Activated naive CD8-positive, alpha-beta T cell (primary cell): ENCODE data around the gene RASSF7.
"Not testable (repeated sequence)": the region's sequence is repeated elsewhere in the genome, so short reads cannot be mapped to it uniquely, and the experiment has no call there.

ENCODE experiments used
- H3K27ac Mint-ChIP-seq: one replicate; pipeline ENCODE4 v1.8.0; 2021; ENCODE audit warnings: mixed read lengths
- H3K27me3 Mint-ChIP-seq: one replicate; pipeline ENCODE4 v1.8.0; 2021; ENCODE audit warnings: mixed read lengths
- H3K36me3 Mint-ChIP-seq: one replicate; pipeline ENCODE4 v1.8.0; 2021; ENCODE audit warnings: mixed read lengths
- H3K4me1 Mint-ChIP-seq: one replicate; pipeline ENCODE4 v1.8.0; 2021; ENCODE audit warnings: low read depth, mixed read lengths
- H3K4me3 Mint-ChIP-seq: one replicate; pipeline ENCODE4 v1.8.0; 2021; ENCODE audit warnings: mild to moderate bottlenecking, mixed read lengths
- H3K9me3 Mint-ChIP-seq: one replicate; pipeline ENCODE4 v1.8.0; 2021; ENCODE audit warnings: low read depth, mixed read lengths

Gene RASSF7

DNA sequence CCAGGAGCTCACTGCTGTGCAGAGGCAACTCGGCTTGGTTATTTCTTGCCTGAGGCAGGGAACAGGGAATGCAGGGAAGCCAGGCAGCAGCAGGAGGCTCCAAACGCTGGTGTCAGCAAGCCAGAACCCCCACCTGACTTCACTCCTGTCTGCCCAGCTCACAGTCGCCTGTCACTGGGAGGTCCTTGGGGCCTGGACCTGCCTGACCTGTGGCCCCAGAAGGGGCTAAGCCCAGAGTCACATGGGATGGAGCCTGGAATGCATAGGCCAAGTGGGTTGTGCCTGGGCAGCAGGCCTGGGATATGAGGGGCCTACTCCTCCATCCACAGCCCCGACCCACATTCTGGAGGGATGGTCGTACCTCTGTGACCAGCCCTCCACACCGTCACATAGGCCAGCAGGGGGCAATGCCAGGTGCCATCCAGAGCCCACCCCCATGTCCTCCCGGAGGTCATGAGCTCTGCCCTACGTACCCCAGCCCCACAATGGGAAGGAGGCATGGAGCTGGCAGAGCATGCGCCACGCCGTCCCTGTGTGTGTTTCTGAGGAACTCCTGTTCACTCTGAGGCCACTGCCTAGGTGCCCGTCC lies 5.2 kb downstream of the RASSF7 start:
- Mint-ChIP-seq H3K27me3 (no peaks in the 10 kb centered on the region), H3K9me3 (no peaks in the 10 kb centered on the region), H3K4me1 (peaks cover 7% of the 10 kb centered on the region), H3K36me3 (no peaks in the 10 kb centered on the region), H3K27ac (no peak overlapping the region), H3K4me3 (no peak overlapping the region)

DNA sequence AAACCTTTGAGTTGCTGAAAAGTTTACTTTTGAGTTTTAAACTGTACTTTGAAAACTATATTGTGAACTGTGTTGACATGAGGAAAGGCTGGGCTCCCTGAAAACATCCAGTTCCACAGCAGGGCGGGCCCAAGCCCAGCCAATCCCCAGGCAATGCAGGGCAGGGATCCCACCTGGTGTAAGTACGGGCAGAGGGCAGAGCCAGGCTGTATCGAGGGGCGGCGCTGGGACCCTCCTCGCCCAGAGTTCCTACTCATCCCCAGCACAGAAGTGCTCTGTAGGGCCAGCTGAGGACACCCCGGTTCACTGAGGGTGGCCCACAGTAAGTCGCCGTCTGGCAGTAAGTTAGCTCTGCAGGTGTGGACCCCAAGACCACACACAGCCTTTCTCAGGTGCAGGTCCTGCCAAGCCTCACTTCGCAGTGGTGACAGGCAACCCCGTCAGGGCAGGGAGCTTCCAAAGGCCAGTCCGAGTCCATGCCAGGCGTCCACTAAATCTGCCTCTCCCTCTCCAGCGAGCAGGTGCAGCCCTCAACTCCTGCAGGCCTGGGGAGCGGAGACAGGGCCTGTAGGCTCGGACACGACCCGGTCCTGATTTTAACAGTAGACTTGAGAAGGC lies 6.3 kb downstream of the RASSF7 start:
- Mint-ChIP-seq H3K9me3 (no peaks in the 10 kb centered on the region), H3K27ac (no peak overlapping the region), H3K27me3 (no peaks in the 10 kb centered on the region)

DNA sequence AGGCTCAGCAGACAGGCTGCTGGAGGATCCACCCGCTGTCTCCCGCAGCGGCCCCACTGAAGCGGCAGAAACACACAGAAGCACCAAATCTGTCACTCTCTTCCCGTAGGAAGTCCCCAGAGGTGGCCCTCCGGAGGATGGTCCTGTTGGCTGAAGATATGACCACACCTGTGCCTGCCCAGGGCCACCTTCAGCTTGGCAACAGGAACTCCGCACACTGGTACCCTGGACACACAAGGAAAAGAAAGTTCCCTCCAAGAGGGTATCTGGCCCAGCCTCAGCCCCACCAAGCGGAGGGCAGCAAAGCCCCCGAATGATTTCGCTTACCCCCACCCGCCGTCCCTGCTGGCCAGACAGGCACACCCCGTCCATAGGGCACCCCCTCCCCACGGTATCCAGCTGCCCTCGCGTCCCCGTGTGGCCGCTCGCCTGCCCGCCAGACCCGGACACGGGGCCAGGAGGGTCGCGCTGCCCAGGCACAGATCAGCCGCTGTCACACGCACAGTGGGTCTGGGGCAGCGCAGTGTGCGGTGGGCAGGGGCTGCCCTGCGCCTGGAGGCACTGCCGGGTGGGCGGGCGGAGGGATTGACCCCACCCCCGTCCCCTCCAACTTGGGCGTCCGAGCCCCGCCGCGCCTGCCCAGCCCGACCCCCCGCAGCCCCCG lies 7.0 kb downstream of the RASSF7 start:
- Mint-ChIP-seq H3K27ac (no peak overlapping the region), H3K36me3 (no peaks in the 10 kb centered on the region), H3K9me3 (no peaks in the 10 kb centered on the region), H3K4me3 (peak overlapping the region; percentile 70), H3K4me1 (peaks cover 3% of the 10 kb centered on the region), H3K27me3 (no peaks in the 10 kb centered on the region)

More for the DNA sequence above, 6.3 kb downstream of the RASSF7 start:
- Mint-ChIP-seq H3K4me1 (peaks cover 3% of the 10 kb centered on the region), H3K4me3 (peak overlapping the region; percentile 70), H3K36me3 (no peaks in the 10 kb centered on the region)

DNA sequence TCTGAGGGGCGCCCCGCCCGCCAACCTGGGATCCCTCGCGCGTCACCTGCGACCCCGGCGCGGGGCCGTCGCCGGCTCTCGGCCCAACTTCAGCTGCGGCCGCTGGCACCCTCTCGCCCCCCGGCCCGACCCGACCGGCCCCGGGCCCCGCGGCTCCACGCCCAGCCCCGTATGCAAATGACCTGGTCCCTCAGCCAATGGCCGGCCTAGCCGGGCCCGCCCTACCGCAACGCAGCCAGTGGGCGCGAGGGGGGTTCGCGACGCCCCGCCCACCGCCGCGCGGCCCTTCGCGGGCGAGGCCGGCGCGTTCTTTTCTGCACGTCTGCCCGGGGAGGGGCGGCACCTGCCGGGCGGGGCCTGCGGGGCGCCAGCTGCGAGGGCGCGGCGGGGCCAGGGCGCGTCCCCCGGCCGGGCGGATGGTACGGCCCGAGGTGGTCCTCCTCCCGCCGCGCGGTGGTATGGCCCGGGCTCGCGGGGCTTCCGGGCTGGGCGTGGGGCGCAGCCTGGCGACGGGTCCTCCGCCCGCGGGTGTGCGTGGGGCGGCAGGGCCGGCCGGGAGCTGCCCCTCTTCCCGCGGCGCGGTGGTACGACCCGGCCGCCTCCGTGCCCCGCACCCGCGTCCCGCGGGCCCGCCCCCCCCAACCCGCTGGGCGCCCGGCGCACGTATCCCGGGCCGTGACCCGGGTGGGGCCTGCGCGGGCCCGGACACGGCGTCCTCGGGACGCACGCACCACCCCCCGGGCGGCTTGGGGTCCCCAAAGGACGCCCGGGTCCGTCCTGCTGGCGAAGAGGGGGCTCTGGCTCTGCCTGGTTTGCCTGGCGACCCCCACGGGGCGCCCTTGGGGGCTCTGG lies 7.8 kb downstream of the RASSF7 start:
- Mint-ChIP-seq H3K4me1 (peaks cover 3% of the 10 kb centered on the region), H3K4me3 (peak overlapping the region; percentile 77), H3K36me3 (no peaks in the 10 kb centered on the region), H3K27ac (no peak overlapping the region), H3K9me3 (no peaks in the 10 kb centered on the region), H3K27me3 (no peaks in the 10 kb centered on the region)

DNA sequence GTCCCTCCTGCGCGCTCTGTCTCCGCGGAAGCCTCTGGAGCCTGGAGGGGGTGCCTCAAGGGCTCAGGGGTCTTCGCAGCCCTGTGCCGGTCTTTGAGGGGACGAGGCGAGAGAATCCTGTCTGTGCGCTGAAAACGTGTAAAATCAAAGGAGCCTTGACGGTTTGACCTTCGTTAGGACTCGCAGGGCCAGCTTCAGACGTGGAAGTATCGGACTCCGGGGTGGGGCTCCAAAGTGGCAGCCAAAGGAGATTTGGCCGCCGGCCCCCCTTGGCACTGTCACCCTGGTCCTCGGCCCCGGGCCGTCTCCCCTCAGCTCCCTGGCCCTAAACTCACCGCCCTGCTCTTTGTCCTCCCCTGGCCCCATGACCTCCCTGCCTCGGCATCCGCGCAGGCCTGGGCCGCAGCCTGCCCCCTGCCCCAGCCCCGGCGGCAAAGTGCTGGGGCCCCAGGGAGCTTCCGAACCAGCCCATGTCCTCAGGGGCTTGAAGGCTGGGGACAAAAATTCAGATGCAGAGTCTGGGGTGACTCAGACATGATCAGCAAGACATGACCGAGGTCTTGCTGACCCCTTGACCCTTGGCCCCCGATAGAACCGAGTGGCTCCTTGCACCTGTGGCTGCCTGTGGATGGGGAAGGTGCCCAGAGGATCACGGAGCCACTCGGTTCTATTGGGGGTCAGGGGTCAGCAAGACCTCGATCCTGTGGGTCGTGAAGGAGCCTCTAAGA lies 8.6 kb downstream of the RASSF7 start:
- H3K4me1 Mint-ChIP-seq = peaks cover 7% of the 10 kb centered on the region
- no peaks in the 10 kb centered on the region for H3K36me3 Mint-ChIP-seq
- H3K27ac Mint-ChIP-seq = no peak overlapping the region
- no peaks in the 10 kb centered on the region for H3K27me3 Mint-ChIP-seq
- no peaks in the 10 kb centered on the region for H3K9me3 Mint-ChIP-seq
- peak overlapping the region; percentile 77 for H3K4me3 Mint-ChIP-seq

DNA sequence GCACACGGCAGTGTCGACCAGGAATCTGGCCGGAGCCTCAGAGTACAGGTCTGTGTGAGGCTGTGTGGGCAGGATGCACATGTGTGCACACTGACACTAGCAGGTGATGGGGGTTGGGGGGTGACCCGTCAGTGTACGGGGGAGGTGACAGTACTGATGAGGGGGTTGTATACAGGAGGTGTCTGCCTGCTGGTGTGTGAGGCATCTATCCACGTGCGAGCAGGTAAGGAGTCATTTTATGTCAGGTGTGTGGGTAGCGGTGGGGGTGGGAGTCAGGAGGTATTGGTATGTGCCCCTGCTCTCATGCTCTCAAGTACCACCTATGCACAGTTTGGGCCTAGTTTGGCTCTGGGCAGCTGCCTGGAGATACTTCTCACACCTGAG lies 11.0 kb downstream of the RASSF7 start:
- Mint-ChIP-seq H3K27me3 (no peaks in the 10 kb centered on the region), H3K36me3 (no peaks in the 10 kb centered on the region), H3K27ac (no peak overlapping the region), H3K4me3 (no peak overlapping the region), H3K4me1 (peaks cover 14% of the 10 kb centered on the region), H3K9me3 (no peaks in the 10 kb centered on the region)

DNA sequence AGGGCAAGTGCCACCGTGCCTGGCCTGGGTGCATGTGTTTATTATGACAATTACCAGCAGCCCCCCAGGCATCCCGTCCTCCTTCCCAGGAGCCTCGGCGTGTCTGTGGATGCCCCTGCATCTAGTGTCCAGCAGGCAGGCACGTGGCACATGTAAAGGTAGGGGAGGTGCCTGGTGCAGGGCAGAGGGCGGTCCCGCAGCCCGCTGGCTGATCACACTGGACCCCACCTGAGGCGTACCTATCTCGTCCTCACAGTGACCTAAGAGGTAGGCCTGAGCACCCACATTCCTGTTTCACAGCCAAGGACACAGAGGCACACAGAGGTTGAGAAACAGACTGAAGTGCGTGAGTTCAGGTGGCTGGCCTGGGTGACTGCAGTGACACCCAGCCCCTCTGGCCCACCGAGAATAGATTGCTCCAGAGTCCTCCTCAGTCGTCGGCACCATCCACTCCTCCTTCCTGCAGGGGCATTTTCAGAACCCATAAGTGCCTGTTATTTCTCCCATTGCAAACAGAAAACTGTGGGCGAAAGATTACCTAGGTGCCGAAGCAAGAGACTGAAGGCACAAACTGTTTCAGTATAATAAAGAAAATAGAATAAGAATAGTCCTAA lies 12.5 kb downstream of the RASSF7 start:
- no peaks in the 10 kb centered on the region for H3K36me3 Mint-ChIP-seq
- no peaks in the 10 kb centered on the region for H3K27me3 Mint-ChIP-seq
- H3K9me3 Mint-ChIP-seq = no peaks in the 10 kb centered on the region
- peaks cover 21% of the 10 kb centered on the region for H3K4me1 Mint-ChIP-seq
- no peak overlapping the region for H3K4me3 Mint-ChIP-seq
- H3K27ac Mint-ChIP-seq = no peak overlapping the region

DNA sequence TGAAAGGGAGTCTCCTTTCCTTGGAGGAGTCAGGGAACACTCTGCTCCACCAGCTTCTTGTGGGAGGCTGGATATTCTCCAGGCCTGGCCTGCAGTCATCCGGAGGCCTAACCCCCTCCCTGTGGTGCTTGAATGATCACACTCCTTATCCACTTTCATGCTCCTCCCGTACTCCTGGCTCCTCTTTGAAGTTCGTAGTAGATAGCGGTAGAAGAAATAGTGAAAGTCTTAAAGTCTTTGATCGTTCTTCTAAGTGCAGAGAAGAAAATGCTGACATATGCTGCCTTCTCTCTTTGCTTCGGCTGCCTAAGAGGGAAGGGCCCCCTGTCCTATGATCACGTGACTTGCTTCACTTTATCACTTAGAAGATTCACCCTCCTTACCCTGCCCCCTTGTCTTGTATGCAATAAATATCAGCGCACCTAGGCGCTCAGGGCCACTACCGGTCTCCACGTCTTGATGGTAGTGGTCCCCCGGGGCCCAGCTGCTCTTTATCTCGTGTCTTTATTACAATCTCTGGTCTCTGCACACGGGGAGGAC lies 13.3 kb downstream of the RASSF7 start:
- H3K27ac Mint-ChIP-seq, H3K9me3 Mint-ChIP-seq, H3K27me3 Mint-ChIP-seq, H3K36me3 Mint-ChIP-seq: not testable (repeated sequence)
- peak overlapping the region; percentile 86 for H3K4me3 Mint-ChIP-seq
- peaks cover 30% of the 10 kb centered on the region for H3K4me1 Mint-ChIP-seq

DNA sequence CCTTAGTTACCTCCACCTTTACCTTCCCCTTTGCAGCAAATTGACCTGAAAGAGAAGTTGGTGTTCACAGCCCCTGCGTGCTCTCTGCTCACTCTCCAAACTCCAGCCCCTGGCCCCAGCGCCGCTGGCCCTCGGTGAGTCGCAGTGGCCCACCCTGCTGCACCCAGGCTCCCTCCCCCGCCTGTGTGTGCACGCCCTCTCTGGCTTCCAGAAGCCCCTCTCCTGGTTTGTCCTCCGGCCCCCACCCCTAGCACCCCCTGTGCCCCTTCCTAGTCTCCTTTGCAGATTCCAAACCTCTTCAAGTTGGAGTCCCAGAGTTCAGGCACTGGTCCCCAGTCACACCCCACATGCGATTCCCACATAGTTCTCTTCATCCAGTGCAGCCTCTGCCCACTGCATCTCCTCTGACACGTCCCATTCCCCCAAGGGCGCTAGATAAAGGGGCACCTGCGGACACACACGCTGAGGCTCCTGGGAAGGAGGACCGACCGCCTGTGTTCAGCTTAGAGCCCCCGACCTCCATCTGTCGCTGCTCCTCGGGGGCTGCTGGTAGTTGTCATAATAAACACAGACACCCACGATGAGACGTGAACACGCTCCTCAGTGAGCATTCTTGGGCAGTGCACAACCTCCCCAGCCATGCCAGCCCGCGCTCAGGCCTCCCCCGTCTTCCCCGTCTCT lies 14.0 kb downstream of the RASSF7 start:
- Mint-ChIP-seq H3K27me3 (no peaks in the 10 kb centered on the region), H3K27ac (peak overlapping the region; percentile 35), H3K9me3 (no peaks in the 10 kb centered on the region), H3K36me3 (no peaks in the 10 kb centered on the region), H3K4me3 (peak overlapping the region; percentile 86), H3K4me1 (peaks cover 37% of the 10 kb centered on the region)

DNA sequence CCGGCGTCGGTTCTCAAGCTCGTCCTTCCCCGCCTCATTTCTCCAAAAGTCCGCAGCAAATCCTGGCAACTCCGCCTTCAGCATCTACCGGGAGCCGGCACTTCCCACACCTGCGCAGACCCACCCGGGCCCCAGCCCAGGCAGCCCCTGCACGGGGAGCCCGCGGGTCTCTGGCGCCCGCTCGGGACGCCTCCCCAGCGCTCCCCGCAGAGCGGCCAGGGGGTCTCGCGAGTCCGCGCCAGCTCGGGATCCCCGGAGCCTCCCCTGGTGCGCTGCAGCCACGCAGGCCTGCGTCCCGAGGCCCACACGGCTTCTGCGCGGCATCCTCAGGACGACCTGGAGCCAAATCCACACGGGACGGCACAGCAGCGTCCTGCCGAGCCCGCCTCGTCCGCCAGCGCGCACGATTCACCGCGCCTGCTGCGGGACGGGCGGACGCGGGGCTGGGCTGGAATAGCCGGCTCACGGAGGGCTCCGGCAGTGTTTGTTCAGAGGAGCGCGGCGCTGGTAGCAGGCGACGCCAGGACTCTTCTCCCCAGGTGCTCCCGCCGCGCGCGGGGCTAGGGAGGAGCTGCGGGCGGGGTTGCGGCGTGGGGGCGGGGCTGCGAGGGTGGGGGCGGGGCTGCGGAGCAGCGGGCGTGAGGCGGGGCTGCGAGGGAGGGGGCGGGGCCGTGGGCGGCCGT lies 14.7 kb downstream of the RASSF7 start:
- Mint-ChIP-seq H3K4me1 (peaks cover 42% of the 10 kb centered on the region), H3K36me3 (no peaks in the 10 kb centered on the region), H3K4me3 (peak overlapping the region; percentile 86), H3K27me3 (no peaks in the 10 kb centered on the region), H3K9me3 (no peaks in the 10 kb centered on the region), H3K27ac (peak overlapping the region; percentile 35)

DNA sequence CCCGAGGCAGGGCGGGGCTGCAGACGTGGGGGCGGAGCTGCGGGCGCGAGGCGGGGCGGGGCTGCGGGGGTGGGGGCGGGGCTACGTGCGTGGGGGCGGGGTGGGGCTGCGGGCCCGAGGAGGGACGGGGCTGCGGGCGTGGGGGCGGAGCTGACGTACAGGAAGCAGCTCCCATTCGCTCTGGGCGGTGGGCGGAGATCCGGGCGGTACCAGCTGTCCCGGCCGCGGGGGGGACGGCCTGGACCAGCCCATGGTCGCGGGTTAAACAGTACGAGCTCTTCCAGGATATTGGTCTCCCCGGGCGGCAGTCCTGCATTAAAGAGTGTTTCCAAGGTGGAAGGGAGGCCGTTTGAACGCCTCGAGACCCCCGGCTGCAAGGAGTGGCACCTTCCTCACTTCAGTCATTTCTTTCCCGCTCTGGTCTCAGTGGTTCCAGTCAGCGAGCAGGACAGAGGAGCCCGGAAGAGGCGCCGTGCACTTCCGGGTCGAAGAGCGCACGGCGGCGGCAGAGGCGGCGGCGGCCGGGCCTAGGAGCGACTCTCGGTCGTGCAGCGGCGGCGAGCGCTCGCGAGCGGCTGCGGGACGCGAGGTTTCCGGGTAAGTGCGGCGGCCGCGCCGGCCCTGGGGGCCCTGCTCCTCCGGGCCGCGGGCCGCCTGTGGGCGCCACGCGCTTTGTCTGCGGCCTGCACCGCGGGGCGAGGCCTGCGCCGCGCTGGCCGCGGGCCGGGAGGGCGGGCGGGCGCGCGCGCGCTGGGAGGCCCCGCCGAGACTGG lies 15.4 kb downstream of the RASSF7 start, which contains the start of gene PHRF1:
Gene PHRF1, plus strand, starts transcription at position 475 of the 773 bp plus-strand sequence. CDS start 5,043 bp downstream, outside the sequence.
- no peaks in the 10 kb centered on the region for H3K36me3 Mint-ChIP-seq
- H3K4me3 Mint-ChIP-seq = peak within 1 kb of the TSS; percentile 96
- H3K27me3 Mint-ChIP-seq = no peaks in the 10 kb centered on the region
- H3K9me3 Mint-ChIP-seq = no peaks in the 10 kb centered on the region
- H3K4me1 Mint-ChIP-seq = peaks cover 47% of the 10 kb centered on the region
- H3K27ac Mint-ChIP-seq = peak within 1 kb of the TSS; percentile 100

DNA sequence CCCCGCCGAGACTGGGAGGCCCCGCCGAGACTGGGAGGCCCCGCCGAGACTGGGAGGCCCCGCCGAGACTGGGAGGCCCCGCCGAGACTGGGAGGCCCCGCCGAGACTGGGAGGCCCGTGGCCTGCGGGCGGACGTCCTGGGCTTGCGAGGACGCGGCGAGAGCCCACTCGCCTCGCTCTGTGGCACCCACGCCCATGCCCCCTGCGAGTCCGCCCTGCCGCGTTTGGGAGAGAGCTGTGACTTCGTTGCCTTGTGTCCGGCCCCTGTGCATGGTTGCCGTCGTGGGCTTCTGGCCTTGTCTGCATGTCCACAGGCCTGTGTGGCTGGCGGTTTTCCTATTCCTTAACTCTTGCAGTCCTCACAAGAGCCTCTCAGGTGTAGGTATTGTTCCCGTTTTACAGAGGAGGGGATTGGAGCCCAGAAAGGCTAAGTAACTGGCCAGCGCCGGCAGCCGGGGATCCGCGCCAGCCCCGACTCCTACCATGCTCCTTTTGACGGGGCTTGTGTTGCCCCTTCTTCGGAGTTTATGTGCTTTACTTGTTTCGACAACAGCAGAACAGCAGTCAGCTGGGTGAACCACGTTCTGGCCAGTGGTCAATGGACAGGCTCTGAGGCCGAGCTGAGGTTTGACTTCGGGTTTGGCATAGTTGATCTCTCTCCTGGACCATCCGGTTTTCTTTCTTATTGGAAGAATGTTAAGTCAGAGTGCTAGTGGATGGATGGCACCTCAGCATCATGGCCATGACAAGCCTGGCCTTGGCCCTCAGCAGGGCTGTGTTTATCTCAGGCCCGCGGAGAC lies 16.2 kb downstream of the RASSF7 start:
- Mint-ChIP-seq H3K27me3 (no peaks in the 10 kb centered on the region), H3K27ac (peak overlapping the region; percentile 81), H3K9me3 (no peaks in the 10 kb centered on the region), H3K36me3 (no peaks in the 10 kb centered on the region), H3K4me1 (peaks cover 50% of the 10 kb centered on the region), H3K4me3 (peak overlapping the region; percentile 93)
